ENCODE data around the gene TTBK2. TPM values are rescaled to one million over a fixed set of nuclear protein-coding genes. Genes with fewer than 3 reads are reported as not detected.

The TTBK2 gene
- total and polyA plus RNA-seq, 4 experiments from 2014 or later: 9.1 to 28.2 (median 18.5) TPM

- H3K36me3 ChIP-seq (ENCODE audit: insufficient read depth, low read length): no peaks in the 10 kb centered on the region
- Mint-ChIP-seq H3K9me3 (no peaks in the 10 kb centered on the region), H3K4me3 (no peak overlapping the region), H3K4me1 (peaks cover 0 to 5% (median 0%) of the 10 kb centered on the region in 4 donors), H3K27ac (no peak overlapping the region), H3K36me3 (no peaks in the 10 kb centered on the region), H3K27me3 (no peaks in the 10 kb centered on the region)
- intact Hi-C loops (cut with micrococcal nuclease): no loop called here
- CTCF ChIA-PET (ENCODE audit: partially characterized antibody): no interaction called here
- no peak overlapping the region for H3K27ac ChIP-seq (ENCODE audit: low read depth, low read length)
- no peaks in the 10 kb centered on the region for H3K9me3 ChIP-seq (ENCODE audit: control insufficient read depth in 1 of 2, low read length in 2 of 2)
- no peak for DNase-seq
- no peak overlapping the region for H3K4me3 ChIP-seq (ENCODE audit: low read length in 2 of 2)
- no peaks in the 10 kb centered on the region for H3K4me1 ChIP-seq (ENCODE audit: insufficient read depth, low read length)
- no peaks in the 10 kb centered on the region for H3K27me3 ChIP-seq (ENCODE audit: insufficient read depth, low read length)
- POLR2A ChIA-PET (ENCODE audit: partially characterized antibody): no interaction called here
Measured at GRCh38 chr15:42710662-42711061, 209.9 kb downstream of the TTBK2 start.

- Mint-ChIP-seq H3K4me3 (no peak overlapping the region), H3K27ac (no peak overlapping the region), H3K9me3 (no peaks in the 10 kb centered on the region), H3K27me3 (no peaks in the 10 kb centered on the region), H3K4me1 (peaks cover 0 to 5% (median 0%) of the 10 kb centered on the region in 4 donors), H3K36me3 (no peaks in the 10 kb centered on the region)
- intact Hi-C loops (cut with micrococcal nuclease): no loop called here
- H3K9me3 ChIP-seq (ENCODE audit: control insufficient read depth in 1 of 2, low read length in 2 of 2): no peaks in the 10 kb centered on the region
- H3K4me3 ChIP-seq (ENCODE audit: low read length in 2 of 2): no peak overlapping the region
- no peaks in the 10 kb centered on the region for H3K4me1 ChIP-seq (ENCODE audit: insufficient read depth, low read length)
- ChIA-PET POLR2A (ENCODE audit: partially characterized antibody) (no interaction called here), CTCF (ENCODE audit: partially characterized antibody) (interaction anchor here (1.7 kb wide), 1 partner anchor 219 kb away, joined by 8 read pairs; no protein-coding TSS in a partner anchor)
- H3K27me3 ChIP-seq (ENCODE audit: insufficient read depth, low read length): no peaks in the 10 kb centered on the region
- no peak overlapping the region for H3K27ac ChIP-seq (ENCODE audit: low read depth, low read length)
- no peak for DNase-seq
- no peaks in the 10 kb centered on the region for H3K36me3 ChIP-seq (ENCODE audit: insufficient read depth, low read length)
Measured at GRCh38 chr15:42707873-42708544, 212.6 kb downstream of the TTBK2 start.

GRCh38 chr15:42707068-42707467, 213.5 kb downstream of the TTBK2 start:
- Histone ChIP-seq H3K27me3 (ENCODE audit: insufficient read depth, low read length) (no peaks in the 10 kb centered on the region), H3K36me3 (ENCODE audit: insufficient read depth, low read length) (no peaks in the 10 kb centered on the region), H3K4me1 (ENCODE audit: insufficient read depth, low read length) (no peaks in the 10 kb centered on the region), H3K9me3 (ENCODE audit: control insufficient read depth in 1 of 2, low read length in 2 of 2) (no peaks in the 10 kb centered on the region), H3K4me3 (ENCODE audit: low read length in 2 of 2) (no peak overlapping the region), H3K27ac (ENCODE audit: low read depth, low read length) (no peak overlapping the region)
- ChIA-PET CTCF (ENCODE audit: partially characterized antibody) (interaction anchor here (0.8 to 5.3 kb wide), 3 partner anchors 11 to 497 kb away, joined by 3 to 80 read pairs (median 3); no protein-coding TSS in a partner anchor), POLR2A (ENCODE audit: partially characterized antibody) (no interaction called here)
- H3K4me3 Mint-ChIP-seq: no peak overlapping the region
- H3K4me1 Mint-ChIP-seq: peaks cover 0 to 5% (median 0%) of the 10 kb centered on the region in 4 donors
- no peaks in the 10 kb centered on the region for H3K36me3 Mint-ChIP-seq
- H3K27me3 Mint-ChIP-seq: no peaks in the 10 kb centered on the region
- peak overlapping the region in 1 of 7 donors; percentile 13 for H3K27ac Mint-ChIP-seq
- no peak for DNase-seq
- H3K9me3 Mint-ChIP-seq: no peaks in the 10 kb centered on the region
- intact Hi-C loops (cut with micrococcal nuclease): no loop called here

GRCh38 chr15:42705336-42705735, 215.2 kb downstream of the TTBK2 start:
- no peaks in the 10 kb centered on the region for H3K4me1 ChIP-seq (ENCODE audit: insufficient read depth, low read length)
- H3K9me3 ChIP-seq (ENCODE audit: control insufficient read depth in 1 of 2, low read length in 2 of 2): no peaks in the 10 kb centered on the region
- no peak overlapping the region for H3K4me3 ChIP-seq (ENCODE audit: low read length in 2 of 2)
- POLR2A ChIA-PET (ENCODE audit: partially characterized antibody): interaction anchor here (0.8 kb wide), 1 partner anchor 221 kb away, joined by 3 read pairs; no protein-coding TSS in a partner anchor
- Mint-ChIP-seq H3K9me3 (no peaks in the 10 kb centered on the region), H3K4me1 (peaks cover 0 to 5% (median 0%) of the 10 kb centered on the region in 4 donors), H3K27me3 (no peaks in the 10 kb centered on the region), H3K27ac (peak overlapping the region in 1 of 7 donors; percentile 75), H3K4me3 (no peak overlapping the region), H3K36me3 (peaks cover 0 to 4% of the 10 kb centered on the region in 2 donors)
- CTCF ChIA-PET (ENCODE audit: partially characterized antibody): interaction anchor here (0.9 to 5.3 kb wide), 5 partner anchors 10 to 581 kb away, joined by 3 to 80 read pairs (median 6); no protein-coding TSS in a partner anchor
- H3K27me3 ChIP-seq (ENCODE audit: insufficient read depth, low read length): no peaks in the 10 kb centered on the region
- H3K36me3 ChIP-seq (ENCODE audit: insufficient read depth, low read length): no peaks in the 10 kb centered on the region
- H3K27ac ChIP-seq (ENCODE audit: low read depth, low read length): no peak overlapping the region
- intact Hi-C loops (cut with micrococcal nuclease): no loop called here
- DNase-seq: no peak

- H3K9me3 ChIP-seq (ENCODE audit: control insufficient read depth in 1 of 2, low read length in 2 of 2): no peaks in the 10 kb centered on the region
- Mint-ChIP-seq H3K36me3 (peaks cover 0 to 4% of the 10 kb centered on the region in 2 donors), H3K9me3 (no peaks in the 10 kb centered on the region), H3K4me1 (peaks cover 0 to 5% (median 0%) of the 10 kb centered on the region in 4 donors), H3K27ac (no peak overlapping the region), H3K27me3 (no peaks in the 10 kb centered on the region), H3K4me3 (no peak overlapping the region)
- no peaks in the 10 kb centered on the region for H3K36me3 ChIP-seq (ENCODE audit: insufficient read depth, low read length)
- ChIA-PET CTCF (ENCODE audit: partially characterized antibody) (interaction anchor here (0.9 to 5.3 kb wide), 7 partner anchors 27 to 581 kb away, joined by 3 to 80 read pairs (median 4); no protein-coding TSS in a partner anchor), POLR2A (ENCODE audit: partially characterized antibody) (interaction anchor here (0.8 kb wide), 1 partner anchor 222 kb away, joined by 3 read pairs; no protein-coding TSS in a partner anchor)
- H3K4me1 ChIP-seq (ENCODE audit: insufficient read depth, low read length): no peaks in the 10 kb centered on the region
- no peak overlapping the region for H3K4me3 ChIP-seq (ENCODE audit: low read length in 2 of 2)
- peak; percentile 54 to 60 (median 55) for DNase-seq
- no peaks in the 10 kb centered on the region for H3K27me3 ChIP-seq (ENCODE audit: insufficient read depth, low read length)
- intact Hi-C loops (cut with micrococcal nuclease): loop anchor here (1.0 kb wide), 2 partner anchors 222 to 481 kb away; partner anchors contain the start of gene CCNDBP1
- no peak overlapping the region for H3K27ac ChIP-seq (ENCODE audit: low read depth, low read length)
Measured at GRCh38 chr15:42704492-42704926, 216.1 kb downstream of the TTBK2 start.

- Mint-ChIP-seq H3K36me3 (peaks cover 0 to 4% of the 10 kb centered on the region in 2 donors), H3K4me1 (no peaks in the 10 kb centered on the region), H3K27ac (peak overlapping the region in 1 of 7 donors; percentile 4), H3K9me3 (no peaks in the 10 kb centered on the region), H3K4me3 (no peak overlapping the region), H3K27me3 (no peaks in the 10 kb centered on the region)
- no peaks in the 10 kb centered on the region for H3K27me3 ChIP-seq (ENCODE audit: insufficient read depth, low read length)
- H3K36me3 ChIP-seq (ENCODE audit: insufficient read depth, low read length): no peaks in the 10 kb centered on the region
- POLR2A ChIA-PET (ENCODE audit: partially characterized antibody): no interaction called here
- CTCF ChIA-PET (ENCODE audit: partially characterized antibody): interaction anchor here (1.6 kb wide), 1 partner anchor 230 kb away, joined by 4 read pairs; no protein-coding TSS in a partner anchor
- H3K9me3 ChIP-seq (ENCODE audit: control insufficient read depth in 1 of 2, low read length in 2 of 2): no peaks in the 10 kb centered on the region
- H3K4me1 ChIP-seq (ENCODE audit: insufficient read depth, low read length): no peaks in the 10 kb centered on the region
- H3K27ac ChIP-seq (ENCODE audit: low read depth, low read length): no peak overlapping the region
- intact Hi-C loops (cut with micrococcal nuclease): no loop called here
- no peak for DNase-seq
- no peak overlapping the region for H3K4me3 ChIP-seq (ENCODE audit: low read length in 2 of 2)
Measured at GRCh38 chr15:42696626-42697025, 224.0 kb downstream of the TTBK2 start.

- Histone ChIP-seq H3K4me3 (ENCODE audit: low read length in 2 of 2) (no peak overlapping the region), H3K9me3 (ENCODE audit: control insufficient read depth in 1 of 2, low read length in 2 of 2) (no peaks in the 10 kb centered on the region), H3K36me3 (ENCODE audit: insufficient read depth, low read length) (no peaks in the 10 kb centered on the region), H3K27me3 (ENCODE audit: insufficient read depth, low read length) (no peaks in the 10 kb centered on the region), H3K27ac (ENCODE audit: low read depth, low read length) (no peak overlapping the region), H3K4me1 (ENCODE audit: insufficient read depth, low read length) (no peaks in the 10 kb centered on the region)
- peaks cover 0 to 3% (median 0%) of the 10 kb centered on the region in 4 donors for H3K4me1 Mint-ChIP-seq
- no peak overlapping the region for H3K4me3 Mint-ChIP-seq
- DNase-seq: no peak
- CTCF ChIA-PET (ENCODE audit: partially characterized antibody): no interaction called here
- no peaks in the 10 kb centered on the region for H3K27me3 Mint-ChIP-seq
- H3K9me3 Mint-ChIP-seq: no peaks in the 10 kb centered on the region
- intact Hi-C loops (cut with micrococcal nuclease): no loop called here
- H3K27ac Mint-ChIP-seq: peak overlapping the region in 3 of 7 donors; percentile 10 to 82 (median 77)
- POLR2A ChIA-PET (ENCODE audit: partially characterized antibody): no interaction called here
- H3K36me3 Mint-ChIP-seq: peaks cover 0 to 1% of the 10 kb centered on the region in 2 donors
Measured at GRCh38 chr15:42695527-42696071, 225.0 kb downstream of the TTBK2 start.
